Stimulated activated naive CD8-positive, alpha-beta T cell treated with anti-CD3 and anti-CD28 coated beads, Interleukin-15, Interleukin-2, amounts not matched to agents 100 U/mL and 50 U/mL, for 24 hours (primary cell): ENCODE data around the gene SALL2.

Source experiments
- ATAC-seq: fragments of 150-1000 bp; cut with Tn5 transposase; one replicate; pipeline ENCODE4 v1.10.0; 2021
- DNase-seq: peaks from one replicate; pipeline ENCODE4 v3.0.0; 2021

SALL2 gene

DNA sequence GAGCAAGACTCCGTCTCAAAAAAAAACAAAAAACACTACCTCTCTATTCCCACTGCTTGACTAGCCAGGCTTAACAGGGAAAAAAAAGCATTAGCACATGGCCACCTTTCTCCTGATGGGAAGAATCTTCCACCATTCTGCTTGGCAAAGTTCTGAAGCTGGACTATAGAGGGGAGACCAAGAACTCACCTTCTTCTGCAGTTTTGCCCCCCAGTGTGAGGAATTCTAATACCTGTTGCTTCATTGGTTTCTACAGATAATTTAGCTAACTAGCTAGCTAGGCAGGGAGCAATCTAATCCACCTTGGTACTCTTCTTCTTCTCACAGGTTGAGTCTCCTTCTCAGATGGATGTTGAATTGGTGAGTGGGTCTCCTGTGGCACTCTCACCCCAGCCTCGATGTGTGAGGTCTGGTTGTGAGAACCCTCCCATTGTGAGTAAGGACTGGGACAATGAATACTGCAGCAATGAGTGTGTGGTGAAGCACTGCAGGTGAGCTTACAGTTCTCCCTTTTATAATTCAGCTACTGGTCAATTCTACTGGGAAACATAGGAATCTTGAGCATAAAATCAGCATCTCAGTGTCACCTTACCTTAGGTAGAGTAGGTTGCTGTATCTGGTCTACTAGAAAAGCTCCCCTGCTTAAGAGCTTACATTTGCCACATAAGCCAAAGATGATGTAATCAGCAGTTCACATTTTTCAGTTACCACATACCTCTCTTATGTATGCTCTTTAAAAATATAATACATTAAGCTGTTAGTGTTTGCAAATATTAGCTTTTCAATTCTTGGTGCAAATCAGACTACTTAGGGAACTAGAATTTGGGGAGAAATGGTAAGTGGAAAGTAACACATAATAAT, 31.0 kb downstream of the SALL2 start:
- no peak for ATAC-seq

DNA sequence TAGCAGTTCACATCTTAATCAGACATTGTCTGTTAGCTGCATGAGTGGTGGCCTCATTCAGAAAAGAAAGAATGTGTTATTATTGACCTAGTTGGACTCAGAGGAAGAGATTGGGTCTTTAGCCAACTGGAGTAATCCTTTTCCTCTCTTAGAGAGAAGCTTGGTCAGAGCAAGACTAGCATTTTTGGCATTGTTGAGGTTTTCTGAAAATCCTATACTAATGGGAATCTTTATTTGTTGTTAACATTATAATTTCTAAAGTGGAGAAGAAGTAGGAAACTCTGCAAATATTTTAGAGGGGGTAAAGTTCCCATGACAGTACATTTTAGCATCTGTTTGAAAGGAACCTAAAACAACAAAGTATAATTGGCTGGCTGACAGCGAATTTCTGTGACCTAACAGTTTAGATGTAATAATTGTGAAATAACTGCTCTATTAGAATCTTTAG, 39.5 kb downstream of the SALL2 start:
- no peak for ATAC-seq
- no peak for DNase-seq

More for the DNA sequence above, 31.0 kb downstream of the SALL2 start:
- DNase-seq = no peak

DNA sequence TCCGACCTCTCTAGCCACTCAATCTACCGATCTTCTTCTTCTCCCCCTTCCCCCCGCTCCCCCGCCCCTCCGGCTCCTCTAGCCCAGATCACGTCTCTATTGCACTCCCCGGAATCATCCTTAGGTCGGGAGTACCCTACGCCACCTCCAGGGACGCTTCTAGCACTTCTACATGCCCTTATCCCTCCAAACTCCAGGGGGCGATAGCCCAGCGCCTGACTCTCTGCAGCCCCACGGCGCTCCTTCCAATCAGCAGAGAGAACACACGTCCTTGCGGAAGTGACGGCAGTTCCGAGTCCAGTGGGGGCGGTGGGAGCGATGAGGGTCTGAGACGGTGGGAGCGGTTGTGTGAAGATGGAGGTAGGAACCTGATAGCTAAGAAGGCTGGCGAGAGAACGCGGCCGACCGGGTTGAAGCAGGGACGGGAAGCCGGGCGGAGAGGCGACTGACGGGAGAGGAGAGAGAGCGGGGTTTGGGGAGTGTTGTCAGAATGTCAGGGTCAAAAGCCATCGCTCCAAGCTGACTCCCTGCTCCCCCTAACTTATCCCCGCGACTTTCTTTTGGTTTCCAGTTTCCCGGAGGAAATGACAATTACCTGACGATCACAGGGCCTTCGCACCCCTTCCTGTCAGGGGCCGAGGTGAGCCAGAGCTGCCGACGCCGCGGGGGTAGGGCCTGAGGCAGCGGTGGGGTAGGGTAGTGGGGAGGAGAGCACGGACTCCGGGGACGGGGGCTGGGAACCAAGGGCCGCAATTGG, 49.0 kb downstream of the SALL2 start, which contains the start of the genes RAB2B and TOX4:
RAB2B (minus strand) TSS at position 35 of the 757 bp plus-strand sequence. CDS start 87 bp downstream, outside the sequence.
TOX4 (plus strand) TSS at position 271 of the 757 bp plus-strand sequence; CDS start at position 355, 84 bp downstream.
- DNase-seq = peak; percentile 92
- peak; percentile 100 for ATAC-seq

DNA sequence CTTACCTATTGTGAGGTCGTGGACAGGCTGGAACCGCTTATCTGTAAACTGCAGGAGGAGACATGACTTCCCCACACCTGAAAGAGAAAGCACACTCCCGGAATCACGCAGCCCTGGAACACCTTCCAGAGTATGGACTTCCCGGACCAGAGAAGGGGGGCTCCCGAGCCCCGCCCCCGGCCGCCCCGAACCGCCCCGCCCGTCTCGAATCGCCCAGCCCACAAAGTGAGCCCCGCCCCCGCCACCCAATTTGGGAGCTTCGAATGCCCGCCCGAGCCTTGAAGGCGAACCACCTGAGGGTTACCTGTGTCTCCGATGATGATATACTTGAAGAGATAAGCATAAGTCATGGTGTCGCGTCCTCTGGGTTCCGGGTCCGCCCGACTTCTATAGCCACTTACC, 49.6 kb downstream of the SALL2 start:
- ATAC-seq (peak; percentile 51), DNase-seq (peak; percentile 88)

DNA sequence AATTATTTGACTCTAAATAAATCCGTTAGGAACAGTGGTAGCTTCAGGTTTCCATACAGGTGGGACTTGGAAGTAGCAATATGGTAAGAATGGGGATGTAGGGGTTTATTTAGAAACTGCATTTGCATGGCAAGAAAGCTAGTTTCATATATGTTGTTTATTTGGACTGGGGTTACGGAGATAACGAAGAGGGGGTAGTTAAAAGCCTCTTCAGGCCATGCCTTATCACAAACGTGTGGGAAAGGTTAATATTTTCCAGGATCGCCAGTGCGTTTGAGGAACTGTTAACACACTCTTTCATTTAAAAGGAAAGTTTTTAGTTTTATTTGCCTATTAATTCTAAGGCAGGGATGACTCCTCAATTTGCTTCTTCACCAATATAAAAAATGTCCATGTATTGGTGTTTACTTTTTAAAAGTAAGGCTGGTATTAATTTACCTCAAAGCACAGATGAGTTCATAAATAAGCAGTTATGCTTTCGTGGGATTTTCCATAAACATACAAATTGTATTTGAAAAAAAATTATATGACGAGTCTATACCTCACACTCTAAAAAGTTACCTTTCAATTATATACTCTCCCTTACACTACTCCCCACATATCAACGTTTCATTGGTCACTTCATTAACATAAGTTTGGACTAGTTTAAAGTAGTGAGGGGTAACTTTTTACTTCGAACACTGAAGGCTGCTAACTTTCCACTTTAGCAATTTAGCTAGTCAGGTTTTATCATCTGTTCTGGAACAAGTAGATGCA, 50.2 kb downstream of the SALL2 start:
- DNase-seq = no peak
- no peak for ATAC-seq
